Epithelial cell of prostate (primary cell): ENCODE results near the gene WDR91.

ENCODE experiments used
- DNase-seq: peaks from one replicate; pipeline ENCODE4 v3.0.0-alpha.2; 2011; ENCODE audit warnings: low read depth, low spot score
- H3K27ac ChIP-seq: fragments of 450-650 bp; 2 replicates; pipeline ENCODE4 v1.5.1; 2017; ENCODE audit warnings: mild to moderate bottlenecking

Gene WDR91

GRCh38 chr7:135147341-135147898 is 63.9 kb downstream of the WDR91 start:
- peak overlapping the region; percentile 47 for H3K27ac ChIP-seq

DNA sequence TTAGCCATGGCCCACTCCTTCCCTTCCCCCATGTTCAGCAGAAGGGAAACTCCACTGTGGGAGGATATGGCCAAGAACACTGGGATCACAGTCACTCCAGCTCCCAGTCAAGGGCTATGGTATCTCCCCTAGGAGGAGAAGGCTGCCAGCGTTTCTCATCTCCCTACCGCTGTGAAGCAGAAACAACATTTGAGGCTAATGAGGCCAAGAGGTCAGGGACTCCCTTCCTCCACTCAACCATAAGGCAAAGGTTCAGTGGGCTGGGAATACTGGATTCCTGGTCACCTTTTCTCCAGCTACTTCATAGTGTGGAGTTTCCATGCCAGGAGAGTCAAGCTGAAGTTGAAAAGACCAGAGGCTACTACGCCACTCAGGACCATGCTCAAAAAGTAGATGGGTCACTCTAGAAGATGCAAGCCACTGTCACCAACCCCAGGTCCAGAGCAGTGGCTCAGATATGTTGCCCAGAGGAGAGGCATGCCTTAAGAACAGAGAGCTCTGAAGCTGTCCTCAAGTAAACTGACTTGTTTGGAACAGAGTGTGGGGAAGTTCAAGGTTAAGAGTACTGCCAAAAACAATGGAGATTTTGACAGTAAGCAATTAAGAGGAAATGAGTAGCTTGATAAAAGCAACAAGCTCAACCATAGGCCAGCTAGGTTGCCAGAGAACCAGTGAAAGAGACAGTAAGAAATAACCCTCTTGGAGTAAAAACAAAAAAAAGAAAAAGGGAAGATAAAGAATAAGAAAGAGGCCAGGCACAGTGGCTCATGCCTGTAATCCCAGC is 67.2 kb downstream of the WDR91 start:
- H3K27ac ChIP-seq, result no peak overlapping the region
- no peak for DNase-seq

More at GRCh38 chr7:135147341-135147898, 63.9 kb downstream of the WDR91 start:
- no peak for DNase-seq
